MM.1S (cell line): ENCODE results near the gene MTIF3.

Source experiments
- DNase-seq: peaks from one replicate; pipeline ENCODE4 v3.0.0-alpha.2; 2015
- H2AFZ ChIP-seq: fragments of 300-600 bp; sonication (generic); 2 replicates; pipeline ENCODE4 v1.6.0; 2016; ENCODE audit warnings: antibody characterized with exemption, low read length
- H3F3A ChIP-seq: fragments of 300-600 bp; sonication (generic); 2 replicates; pipeline ENCODE4 v1.6.1; 2016; ENCODE audit warnings: mild to moderate bottlenecking, antibody characterized with exemption, low read length, moderate library complexity, mixed read lengths; ENCODE audit not compliant: insufficient read depth
- H3K27ac ChIP-seq: fragments of 300-600 bp; sonication (generic); 2 replicates; pipeline ENCODE4 v1.5.1; 2016; ENCODE audit warnings: mild to moderate bottlenecking, low read length
- H3K27me3 ChIP-seq: fragments of 300-600 bp; sonication (generic); replicated peaks from 2 replicates; pipeline ENCODE4 v1.6.0; 2016; ENCODE audit warnings: low read length; ENCODE audit not compliant: insufficient read depth
- H3K36me3 ChIP-seq: fragments of 300-600 bp; sonication (generic); replicated peaks from 2 replicates; pipeline ENCODE4 v1.6.1; 2016; ENCODE audit warnings: mild to moderate bottlenecking, low read length, mixed read lengths; ENCODE audit not compliant: insufficient read depth
- H3K4me1 ChIP-seq: fragments of 300-600 bp; sonication (generic); 2 replicates; pipeline ENCODE4 v1.6.1; 2016; ENCODE audit warnings: low read length, mixed read lengths
- H3K4me2 ChIP-seq: fragments of 300-600 bp; sonication (generic); 2 replicates; pipeline ENCODE4 v1.6.0; 2016; ENCODE audit warnings: low read depth, low read length
- H3K4me3 ChIP-seq: fragments of 300-600 bp; sonication (generic); 2 replicates; pipeline ENCODE4 v1.5.1; 2016; ENCODE audit warnings: low read length, mixed read lengths
- H3K79me2 ChIP-seq: fragments of 300-600 bp; sonication (generic); 2 replicates; pipeline ENCODE4 v1.6.1; 2016; ENCODE audit warnings: mixed run types, low read length, mixed read lengths
- H3K9ac ChIP-seq: fragments of 300-600 bp; sonication (generic); 2 replicates; pipeline ENCODE4 v1.6.1; 2016; ENCODE audit warnings: low read length, mixed read lengths
- H3K9me2 ChIP-seq: fragments of 300-600 bp; sonication (generic); replicated peaks from 2 replicates; pipeline ENCODE4 v1.6.1; 2016; ENCODE audit warnings: mild to moderate bottlenecking, low read length, mixed read lengths; ENCODE audit not compliant: insufficient read depth
- H3K9me3 ChIP-seq: fragments of 300-600 bp; sonication (generic); replicated peaks from 2 replicates; pipeline ENCODE4 v1.6.1; 2016; ENCODE audit warnings: mild to moderate bottlenecking, low read length, mixed read lengths; ENCODE audit not compliant: insufficient read depth
- H4K20me1 ChIP-seq: fragments of 300-600 bp; sonication (generic); 2 replicates; pipeline ENCODE4 v1.6.1; 2016; ENCODE audit warnings: mild to moderate bottlenecking, low read length, moderate library complexity, mixed read lengths; ENCODE audit not compliant: insufficient read depth
- EZH2 ChIP-seq: fragments of 300-600 bp; sonication (generic); optimal IDR thresholded peaks from 2 replicates; pipeline ENCODE3; 2017; ENCODE audit warnings: low read depth, mild to moderate bottlenecking, antibody characterized with exemption, low read length, mixed read lengths
- EZH2phosphoT487 ChIP-seq: fragments of 300-600 bp; sonication (generic); IDR thresholded peaks from 2 replicates; pipeline ENCODE4 v1.6.1; 2018; ENCODE audit warnings: antibody characterized with exemption, low read length
- TF ChIP-seq, protein P1 (sequence below): fragments of 300-600 bp; sonication (generic); IDR thresholded peaks from 2 replicates; pipeline ENCODE4 v1.5.1; 2016; ENCODE audit warnings: antibody characterized with exemption, low read length, mixed read lengths

Gene MTIF3

GRCh38 chr13:27406178-27406939, 44.0 kb downstream of the MTIF3 start:
- no peak overlapping the region for H3K9ac ChIP-seq
- H3K79me2 ChIP-seq = no peaks in the 10 kb centered on the region
- H3K9me2 ChIP-seq = no peaks in the 10 kb centered on the region
- DNase-seq = peak; percentile 55
- H3K4me1 ChIP-seq = no peaks in the 10 kb centered on the region
- no peaks in the 10 kb centered on the region for H3K9me3 ChIP-seq
- no peak overlapping the region for H2AFZ ChIP-seq
- H3K36me3 ChIP-seq = no peaks in the 10 kb centered on the region
- H4K20me1 ChIP-seq = no peaks in the 10 kb centered on the region
- no peak overlapping the region for H3K4me2 ChIP-seq
- no peak overlapping the region for H3K4me3 ChIP-seq
- no peaks in the 10 kb centered on the region for H3F3A ChIP-seq
- TF ChIP-seq, protein P1, sequence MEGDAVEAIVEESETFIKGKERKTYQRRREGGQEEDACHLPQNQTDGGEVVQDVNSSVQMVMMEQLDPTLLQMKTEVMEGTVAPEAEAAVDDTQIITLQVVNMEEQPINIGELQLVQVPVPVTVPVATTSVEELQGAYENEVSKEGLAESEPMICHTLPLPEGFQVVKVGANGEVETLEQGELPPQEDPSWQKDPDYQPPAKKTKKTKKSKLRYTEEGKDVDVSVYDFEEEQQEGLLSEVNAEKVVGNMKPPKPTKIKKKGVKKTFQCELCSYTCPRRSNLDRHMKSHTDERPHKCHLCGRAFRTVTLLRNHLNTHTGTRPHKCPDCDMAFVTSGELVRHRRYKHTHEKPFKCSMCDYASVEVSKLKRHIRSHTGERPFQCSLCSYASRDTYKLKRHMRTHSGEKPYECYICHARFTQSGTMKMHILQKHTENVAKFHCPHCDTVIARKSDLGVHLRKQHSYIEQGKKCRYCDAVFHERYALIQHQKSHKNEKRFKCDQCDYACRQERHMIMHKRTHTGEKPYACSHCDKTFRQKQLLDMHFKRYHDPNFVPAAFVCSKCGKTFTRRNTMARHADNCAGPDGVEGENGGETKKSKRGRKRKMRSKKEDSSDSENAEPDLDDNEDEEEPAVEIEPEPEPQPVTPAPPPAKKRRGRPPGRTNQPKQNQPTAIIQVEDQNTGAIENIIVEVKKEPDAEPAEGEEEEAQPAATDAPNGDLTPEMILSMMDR = peak; percentile 39
- no peak for TF ChIP-seq EZH2
- no peaks in the 10 kb centered on the region for H3K27me3 ChIP-seq
- H3K27ac ChIP-seq = no peak overlapping the region

- no peak overlapping the region for H2AFZ ChIP-seq
- H3K9me2 ChIP-seq = no peaks in the 10 kb centered on the region
- H3K4me1 ChIP-seq = no peaks in the 10 kb centered on the region
- no peaks in the 10 kb centered on the region for H3K27me3 ChIP-seq
- H3K27ac ChIP-seq = no peak overlapping the region
- no peak for TF ChIP-seq EZH2phosphoT487
- TF ChIP-seq, protein P1 = no peak
- no peak for TF ChIP-seq EZH2
- no peak overlapping the region for H3K9ac ChIP-seq
- H3K79me2 ChIP-seq = no peaks in the 10 kb centered on the region
- no peak overlapping the region for H3K4me3 ChIP-seq
- no peak for DNase-seq
- no peaks in the 10 kb centered on the region for H4K20me1 ChIP-seq
- H3K36me3 ChIP-seq = no peaks in the 10 kb centered on the region
- no peaks in the 10 kb centered on the region for H3F3A ChIP-seq
- H3K9me3 ChIP-seq = no peaks in the 10 kb centered on the region
- H3K4me2 ChIP-seq = no peak overlapping the region
Measured at GRCh38 chr13:27405546-27406134, 44.7 kb downstream of the MTIF3 start.

DNA sequence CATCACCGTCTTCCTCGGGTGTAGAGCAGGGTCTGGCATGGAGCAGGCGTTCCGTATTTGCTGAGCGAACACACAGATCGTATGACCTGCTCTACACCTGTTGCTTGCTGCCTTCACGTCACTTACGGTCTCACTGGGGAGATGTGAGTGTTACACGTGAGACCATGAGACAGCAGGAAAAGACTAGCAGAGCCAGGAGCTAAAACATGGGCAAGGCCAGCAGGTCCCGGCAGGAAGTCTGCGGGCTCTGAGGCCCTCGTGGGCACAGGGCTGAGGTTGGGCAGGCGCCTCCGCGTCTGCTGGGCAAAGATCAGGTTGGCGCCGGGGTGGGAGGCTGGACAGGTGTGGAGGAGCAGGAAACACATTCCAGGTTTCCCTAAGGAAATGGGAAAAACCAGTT, 45.7 kb downstream of the MTIF3 start:
- Histone ChIP-seq H4K20me1 (no peaks in the 10 kb centered on the region), H3K36me3 (no peaks in the 10 kb centered on the region), H3K9me3 (no peaks in the 10 kb centered on the region), H3K4me2 (no peak overlapping the region), H3K4me1 (no peaks in the 10 kb centered on the region), H3F3A (no peaks in the 10 kb centered on the region), H3K9ac (no peak overlapping the region), H3K9me2 (no peaks in the 10 kb centered on the region), H3K27me3 (no peaks in the 10 kb centered on the region), H2AFZ (no peak overlapping the region), H3K79me2 (no peaks in the 10 kb centered on the region), H3K27ac (no peak overlapping the region), H3K4me3 (no peak overlapping the region)
- TF ChIP-seq, protein P1 = no peak
- no peak for TF ChIP-seq EZH2
- no peak for TF ChIP-seq EZH2phosphoT487
- no peak for DNase-seq
